ENCODE data around the gene CFP. TPM values are rescaled to one million over a fixed set of nuclear protein-coding genes. Genes with fewer than 3 reads are reported as not detected.

CFP gene

GRCh38 chrX:47574076-47574546, 55.6 kb downstream of the CFP start:
- Histone ChIP-seq H3K27ac (replicated peaks) (no peak overlapping the region), H3K4me3 (replicated peaks; ENCODE audit: insufficient read depth, low read length) (no peak overlapping the region), H3K27me3 (ENCODE audit: insufficient read depth, poor library complexity, severe bottlenecking) (no peaks in the 10 kb centered on the region)
- DNase-seq (ENCODE audit: low read depth in 1 of 2, low spot score in 1 of 2): no peak
- TF ChIP-seq POLR2AphosphoS5 (IDR thresholded peaks at IDR 0.05; ENCODE audit: low read depth) (no peak), REST (IDR thresholded peaks at IDR 0.05; ENCODE audit: insufficient replicate concordance, low read depth) (no peak), SPI1 (IDR thresholded peaks at IDR 0.05; ENCODE audit: borderline replicate concordance, low read depth) (no peak), GABPA (IDR thresholded peaks at IDR 0.05; ENCODE audit: low read depth) (no peak)
- TF ChIP-seq, protein P1, sequence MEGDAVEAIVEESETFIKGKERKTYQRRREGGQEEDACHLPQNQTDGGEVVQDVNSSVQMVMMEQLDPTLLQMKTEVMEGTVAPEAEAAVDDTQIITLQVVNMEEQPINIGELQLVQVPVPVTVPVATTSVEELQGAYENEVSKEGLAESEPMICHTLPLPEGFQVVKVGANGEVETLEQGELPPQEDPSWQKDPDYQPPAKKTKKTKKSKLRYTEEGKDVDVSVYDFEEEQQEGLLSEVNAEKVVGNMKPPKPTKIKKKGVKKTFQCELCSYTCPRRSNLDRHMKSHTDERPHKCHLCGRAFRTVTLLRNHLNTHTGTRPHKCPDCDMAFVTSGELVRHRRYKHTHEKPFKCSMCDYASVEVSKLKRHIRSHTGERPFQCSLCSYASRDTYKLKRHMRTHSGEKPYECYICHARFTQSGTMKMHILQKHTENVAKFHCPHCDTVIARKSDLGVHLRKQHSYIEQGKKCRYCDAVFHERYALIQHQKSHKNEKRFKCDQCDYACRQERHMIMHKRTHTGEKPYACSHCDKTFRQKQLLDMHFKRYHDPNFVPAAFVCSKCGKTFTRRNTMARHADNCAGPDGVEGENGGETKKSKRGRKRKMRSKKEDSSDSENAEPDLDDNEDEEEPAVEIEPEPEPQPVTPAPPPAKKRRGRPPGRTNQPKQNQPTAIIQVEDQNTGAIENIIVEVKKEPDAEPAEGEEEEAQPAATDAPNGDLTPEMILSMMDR (IDR thresholded peaks at IDR 0.05; ENCODE audit: insufficient read depth, low read length): no peak

DNA sequence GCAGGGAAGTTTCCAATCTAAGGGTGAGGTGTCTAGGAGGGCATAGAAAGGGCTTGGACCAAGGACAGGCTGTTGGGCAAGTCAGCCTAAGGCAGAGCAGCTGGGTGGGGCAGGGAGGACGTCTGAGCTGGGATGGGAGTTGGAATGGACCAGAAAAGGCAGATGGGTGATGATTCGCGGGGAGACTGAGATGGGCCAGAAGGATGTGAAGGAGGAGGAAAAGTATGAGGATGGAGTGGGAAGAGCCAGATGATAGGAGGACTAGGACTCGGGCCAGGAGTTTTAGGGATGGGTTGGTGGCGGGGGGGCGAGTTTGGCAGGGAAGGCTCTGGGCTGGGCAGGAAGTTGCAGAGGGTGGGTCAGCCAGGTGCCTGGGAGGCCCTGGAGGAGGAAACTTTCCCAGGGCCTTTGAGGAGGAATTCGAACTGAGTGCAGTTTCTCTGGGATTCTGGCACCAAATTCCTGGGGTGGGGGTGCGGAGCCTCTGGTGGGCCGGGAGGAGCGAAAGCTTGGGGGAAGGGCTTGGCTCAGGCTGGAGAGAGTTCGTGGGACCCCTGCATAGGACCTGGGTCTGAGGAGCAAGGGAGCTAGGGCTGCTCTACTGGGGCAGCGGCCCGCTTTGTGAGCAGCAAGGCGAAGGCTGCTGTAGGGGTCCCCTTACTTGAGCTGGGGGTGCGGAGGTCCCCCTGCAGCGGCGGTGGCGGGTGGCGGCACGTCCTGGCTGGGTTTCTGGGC, 56.2 kb downstream of the CFP start:
- TF ChIP-seq GABPA (IDR thresholded peaks at IDR 0.05; ENCODE audit: low read depth): no peak
- TF ChIP-seq, protein P1 (IDR thresholded peaks at IDR 0.05; ENCODE audit: insufficient read depth, low read length): no peak
- no peak for TF ChIP-seq REST (IDR thresholded peaks at IDR 0.05; ENCODE audit: insufficient replicate concordance, low read depth)
- no peak for TF ChIP-seq POLR2AphosphoS5 (IDR thresholded peaks at IDR 0.05; ENCODE audit: low read depth)
- no peak for TF ChIP-seq SPI1 (IDR thresholded peaks at IDR 0.05; ENCODE audit: borderline replicate concordance, low read depth)
- no peak overlapping the region for H3K4me3 ChIP-seq (replicated peaks; ENCODE audit: insufficient read depth, low read length)
- H3K27ac ChIP-seq (replicated peaks): no peak overlapping the region
- DNase-seq (ENCODE audit: low read depth in 1 of 2, low spot score in 1 of 2): no peak
- H3K27me3 ChIP-seq (ENCODE audit: insufficient read depth, poor library complexity, severe bottlenecking): no peaks in the 10 kb centered on the region

Small RNA genes within 50 kb of the gene (microRNA-seq; reads per million reads assigned to microRNA genes)
- not detected for gene MIR4769
